K562 (cell line): ENCODE results near the gene TOX2. TPM values are rescaled to one million over a fixed set of nuclear protein-coding genes. Genes with fewer than 3 reads are reported as not detected.
A peak's percentile ranks its signal among the peaks of the same experiment; 100 is the strongest.

ENCODE experiments used
- CCNT2 ChIP-seq: IDR thresholded peaks from 2 replicates; pipeline ENCODE4 v1.6.1; 2011; ENCODE audit warnings: borderline replicate concordance, low read depth, mild to moderate bottlenecking, moderate library complexity, mixed read lengths, low read length; ENCODE audit not compliant: insufficient read length; ENCODE audit errors: extremely low read depth
- CHD1 ChIP-seq: fragments of 200-600 bp; sonication (generic); IDR thresholded peaks from one replicate; pipeline ENCODE4 v1.6.1; 2012; ENCODE audit warnings: mild to moderate bottlenecking, moderate library complexity, low read length, inconsistent platforms
- CREB3L1 ChIP-seq: fragments of 450-650 bp; IDR thresholded peaks from 2 replicates; pipeline ENCODE4 v1.6.1; 2014; ENCODE audit warnings: low read depth, mild to moderate bottlenecking, moderate library complexity, borderline replicate concordance
- CTCFL ChIP-seq: IDR thresholded peaks from 2 replicates; pipeline ENCODE4 v1.6.1; 2011; ENCODE audit warnings: borderline replicate concordance, low read depth, mild to moderate bottlenecking, moderate library complexity, low read length; ENCODE audit not compliant: insufficient read depth, poor library complexity, severe bottlenecking
- DEAF1 ChIP-seq: fragments of 450-650 bp; formaldehyde crosslinking; IDR thresholded peaks from 2 replicates; pipeline ENCODE4 v1.4.0; 2020; ENCODE audit warnings: mild to moderate bottlenecking, moderate library complexity
- DIDO1 ChIP-seq: fragments of 450-650 bp; IDR thresholded peaks from 2 replicates; pipeline ENCODE4 v1.6.1; 2016; ENCODE audit warnings: low read depth, missing biosample characterization, missing genetic modification characterization
- EHMT2 ChIP-seq: fragments of 450-650 bp; IDR thresholded peaks from 2 replicates; pipeline ENCODE4 v1.6.1; 2018; ENCODE audit warnings: antibody characterized with exemption
- FOSL1 ChIP-seq: fragments of 200-800 bp; sonication (Bioruptor generic); conservative IDR thresholded peaks from 2 replicates; pipeline ENCODE4 v1.6.1; 2016; ENCODE audit warnings: missing genetic modification characterization, missing compliant biosample characterization
- FOXP1 ChIP-seq: sonication (generic); formaldehyde crosslinking; IDR thresholded peaks from 2 replicates; pipeline ENCODE4 v1.8.0; 2022; ENCODE audit warnings: mild to moderate bottlenecking, missing genetic modification reagents
- GATAD2B ChIP-seq: fragments of 450-650 bp; IDR thresholded peaks from 2 replicates; pipeline ENCODE4 v1.6.1; 2017; ENCODE audit warnings: mild to moderate bottlenecking, borderline replicate concordance
- HMGXB4 ChIP-seq: sonication (generic); formaldehyde crosslinking; IDR thresholded peaks from 2 replicates; pipeline ENCODE4 v1.8.1; 2023; ENCODE audit warnings: mild to moderate bottlenecking, missing genetic modification reagents
- MAFG ChIP-seq: fragments of 450-650 bp; conservative IDR thresholded peaks from 2 replicates; pipeline ENCODE4 v1.6.1; 2016; ENCODE audit warnings: missing genetic modification characterization, missing compliant biosample characterization
- NCOA4 ChIP-seq: fragments of 450-650 bp; IDR thresholded peaks from 2 replicates; pipeline ENCODE4 v1.6.1; 2018; ENCODE audit warnings: mild to moderate bottlenecking; ENCODE audit not compliant: partially characterized antibody
- POLR2B ChIP-seq: fragments of 450-650 bp; IDR thresholded peaks from 2 replicates; pipeline ENCODE4 v1.6.1; 2018; ENCODE audit warnings: low read depth; ENCODE audit not compliant: partially characterized antibody
- RAD21 ChIP-seq, 2 experiments: fragments of 250-450 bp in 1 of 2; fragments of 450-650 bp in 1 of 2; sonication (Bioruptor Pico) in 1 of 2; formaldehyde crosslinking in 1 of 2; IDR thresholded peaks in 1 of 2; conservative IDR thresholded peaks in 1 of 2; 2 replicates each; pipeline versions ENCODE4 v1.4.0 to v1.8.0; 2020 to 2022; ENCODE audit warnings: mild to moderate bottlenecking in 2 of 2, moderate library complexity in 1 of 2
- SMARCA5 ChIP-seq: fragments of 450-650 bp; IDR thresholded peaks from 2 replicates; pipeline ENCODE4 v1.6.1; 2016
- STAG1 ChIP-seq: sonication (generic); formaldehyde crosslinking; IDR thresholded peaks from 2 replicates; pipeline ENCODE4 v1.5.0; 2020; ENCODE audit warnings: missing genetic modification reagents, borderline replicate concordance
- ZBTB5 ChIP-seq: fragments of 450-650 bp; IDR thresholded peaks from 2 replicates; pipeline ENCODE4 v1.6.1; 2017; ENCODE audit warnings: antibody characterized with exemption
- ZC3H8 ChIP-seq: fragments of 450-650 bp; IDR thresholded peaks from 2 replicates; pipeline ENCODE4 v1.6.1; 2017
- ZEB2 ChIP-seq: fragments of 450-650 bp; IDR thresholded peaks from 2 replicates; pipeline ENCODE4 v1.6.1; 2016
- ZNF707 ChIP-seq: fragments of 250-450 bp; sonication (Bioruptor Pico); conservative IDR thresholded peaks from 2 replicates; pipeline ENCODE4 v1.8.0; 2022; ENCODE audit warnings: inconsistent platforms, mild to moderate bottlenecking, moderate library complexity
- polyA plus RNA-seq, 8 experiments: library from polyadenylated mRNA; depleted of rRNA in 4 of 8; stranded (reverse) in 5 of 8; unstranded in 3 of 8; fragments of >200 nt; fragmentation: Nextera tagmentation in 2 of 8; fragmentation: Illumina TruSeq in 1 of 8; extraction: Ambion mirVana in 2 of 8; extraction: Trizol in 1 of 8; gene quantifications; 2 replicates each; pipeline versions ENCODE4 v1.2.1 to v1.2.3, GENCODE V29; 2011 to 2014; ENCODE audit warnings: inconsistent platforms in 1 of 8, missing spikeins in 1 of 8
- total RNA-seq, 7 experiments: library from RNA; depleted of rRNA in 6 of 7; stranded (reverse); fragments of >200 nt in 6 of 7; fragmentation: Illumina TruSeq in 2 of 7; extraction: Trizol in 2 of 7; gene quantifications; 2 replicates each; pipeline versions ENCODE4 v1.2.1 to v1.2.3, GENCODE V29; 2011 to 2021; ENCODE audit warnings: low replicate concordance in 1 of 7

The TOX2 gene
- total and polyA plus RNA-seq, 9 of the 15 experiments (the other 6 are each of a cell fraction or from before 2014, with no cell fraction given) = not detected

GRCh38 chr20:43983359-43983758, 68.7 kb downstream of the TOX2 start (continued):
- TF ChIP-seq GATAD2B (no peak), EHMT2 (no peak), CREB3L1 (no peak), FOXP1 (CRISPR knock-in tag) (no peak), SMARCA5 (no peak), HMGXB4 (CRISPR knock-in tag) (no peak), MAFG (tag) (no peak), NCOA4 (no peak), RAD21 (CRISPR knock-in tag; conservative IDR thresholded peaks at IDR 0.05 in 1 of 2, IDR thresholded peaks at IDR 0.05 in 1 of 2) (peak; percentile 31 to 69; a peak in 3 of 4 replicates), CCNT2 (no peak), FOSL1 (tag) (no peak), DIDO1 (tag) (no peak), CTCFL (peak; percentile 58), STAG1 (CRISPR knock-in tag) (0 out of 2 replicates have a peak, but pooled peaks have one; percentile 8), ZBTB5 (no peak), ZC3H8 (no peak), POLR2B (no peak), CHD1 (no peak), DEAF1 (CRISPR knock-in tag) (0 out of 2 replicates have a peak, but pooled peaks have one; percentile 14), ZNF707 (CRISPR knock-in tag) (no peak), ZEB2 (no peak)
